NCI-H1417 treated with DMSO at 0.1 percent for 48 hours (cell line): ENCODE data around the gene MAN1B1.

Source experiments
- DNase-seq: peaks from one replicate; lab custom pipeline; 2025; lab: John Stamatoyannopoulos, UW

MAN1B1 gene

DNA sequence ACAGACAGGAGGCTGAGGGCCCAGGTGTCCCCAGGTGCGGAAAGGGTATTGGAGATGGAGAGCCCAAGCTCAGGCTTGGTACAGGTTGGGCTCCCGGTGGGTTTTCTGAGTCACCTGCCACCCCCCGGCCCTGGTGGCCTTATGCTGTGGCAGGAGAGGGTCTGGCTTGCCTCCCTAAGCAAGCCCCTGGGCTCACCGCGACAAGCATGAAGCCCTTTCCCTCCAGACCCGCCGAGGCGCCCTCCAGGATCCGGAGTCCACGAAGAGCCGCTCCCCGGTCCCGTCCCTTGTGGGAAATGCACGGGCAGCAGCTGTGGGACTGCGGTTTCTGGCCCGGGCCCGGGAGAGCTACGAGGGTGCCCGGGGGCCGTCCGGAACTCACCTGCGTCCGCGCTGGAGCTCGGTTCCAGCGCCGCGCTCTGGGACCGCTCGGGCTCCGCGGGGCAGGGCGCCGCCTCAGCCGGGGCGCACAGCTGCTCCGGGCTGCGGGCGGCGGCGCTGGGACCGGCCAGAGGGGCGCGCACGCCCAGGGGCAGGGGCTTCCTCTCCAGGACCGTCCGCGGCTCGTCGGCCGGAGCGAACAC is 17.2 kb upstream of the MAN1B1 start:
- DNase-seq: no peak

DNA sequence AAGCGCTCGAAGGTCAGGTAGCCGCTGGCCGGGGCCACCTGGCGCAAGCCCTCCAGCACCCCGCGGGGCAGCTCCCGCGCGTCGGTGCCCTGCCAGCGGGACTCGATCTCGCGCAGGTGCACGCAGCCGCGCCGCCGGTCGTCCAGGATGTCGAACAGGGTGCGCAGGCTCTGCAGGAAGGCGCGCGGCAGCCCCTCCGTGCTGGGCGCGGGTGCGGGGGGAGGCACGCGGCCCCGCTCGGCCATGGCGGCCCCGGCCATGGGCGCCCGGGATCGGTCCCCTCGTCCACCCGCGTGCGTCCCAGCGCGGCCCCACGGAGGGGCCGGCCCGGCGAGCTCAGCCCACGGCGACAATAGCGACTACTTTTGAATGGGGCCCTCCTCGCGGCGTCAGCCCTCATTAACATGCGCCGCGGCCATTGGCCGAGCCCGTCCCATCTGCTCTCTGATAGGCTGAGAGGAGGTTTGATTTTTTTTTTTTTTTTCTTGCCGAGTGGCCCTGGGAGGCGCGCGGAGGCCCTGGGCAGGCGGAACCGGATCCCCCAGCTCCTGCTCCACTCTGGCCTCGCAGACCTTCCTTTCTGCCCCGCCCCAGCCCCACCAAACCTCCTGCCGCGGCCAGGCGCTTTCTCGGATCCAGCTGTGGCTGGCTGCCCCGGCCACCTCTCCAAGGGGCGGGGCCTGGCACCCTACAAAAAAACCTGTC is 16.4 kb upstream of the MAN1B1 start, which contains the start of gene SAPCD2:
Gene SAPCD2, minus strand, starts transcription at position 357 of the 705 bp plus-strand sequence. Its CDS starts 97 bp downstream, at position 260.
- peak; percentile 75 for DNase-seq

DNA sequence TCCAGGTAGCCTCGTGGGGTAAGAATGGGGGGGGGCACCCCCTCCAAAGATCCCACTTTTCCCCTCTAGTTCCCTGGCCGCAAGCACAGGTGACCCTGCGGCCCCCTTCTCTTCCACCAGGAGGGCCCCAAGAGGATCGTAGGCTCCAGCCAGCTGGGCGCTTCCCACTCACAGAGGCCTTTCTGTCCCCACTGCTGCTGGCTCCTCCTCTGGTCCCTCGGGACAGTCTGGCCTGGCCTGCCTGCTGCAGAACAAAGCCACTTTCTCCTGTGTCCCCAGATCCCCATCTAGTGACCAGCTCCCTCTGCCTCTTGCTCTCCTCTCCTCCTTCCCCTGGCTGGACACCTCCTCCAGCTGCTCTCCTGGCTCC is 15.9 kb upstream of the MAN1B1 start:
- DNase-seq: no peak

DNA sequence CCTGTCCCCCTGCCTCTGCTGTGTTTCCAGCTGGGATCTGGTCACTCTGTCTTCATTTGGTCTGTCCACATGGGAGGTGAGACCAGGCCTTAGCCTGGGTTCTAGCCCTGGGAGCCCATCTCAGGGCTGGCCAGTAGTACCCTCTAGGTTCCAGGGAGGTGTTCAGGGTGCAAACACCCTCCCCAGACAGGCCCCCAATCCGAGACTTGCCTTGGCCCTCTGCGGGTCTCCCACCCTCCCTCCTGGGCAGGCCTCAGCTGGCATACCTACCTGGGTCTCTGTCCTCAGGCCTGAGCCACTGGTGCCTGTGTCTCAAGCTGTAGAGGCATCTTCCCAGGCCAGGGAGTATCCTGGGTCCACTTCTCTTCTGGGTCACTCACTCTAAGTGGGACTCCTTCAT is 15.5 kb upstream of the MAN1B1 start:
- no peak for DNase-seq

DNA sequence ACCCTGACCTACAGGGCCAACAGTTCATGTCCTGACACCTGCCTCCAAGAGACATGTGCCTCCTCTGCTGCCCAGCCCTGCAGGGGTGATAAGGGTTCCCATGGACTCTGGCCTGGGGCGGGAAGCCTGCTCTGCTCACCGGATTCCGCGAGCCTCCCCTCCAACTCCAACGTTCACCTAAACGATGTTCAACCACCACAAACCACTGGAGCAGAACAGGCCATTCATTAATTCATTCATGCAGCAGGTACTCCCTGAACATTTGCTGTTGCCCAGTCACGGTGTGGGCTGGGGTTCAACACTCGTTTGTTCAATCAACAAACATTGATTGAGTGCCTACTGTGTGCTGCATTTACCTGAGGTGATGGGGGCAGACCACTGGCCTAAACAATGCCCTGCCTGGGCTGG is 12.8 kb upstream of the MAN1B1 start:
- DNase-seq: no peak

DNA sequence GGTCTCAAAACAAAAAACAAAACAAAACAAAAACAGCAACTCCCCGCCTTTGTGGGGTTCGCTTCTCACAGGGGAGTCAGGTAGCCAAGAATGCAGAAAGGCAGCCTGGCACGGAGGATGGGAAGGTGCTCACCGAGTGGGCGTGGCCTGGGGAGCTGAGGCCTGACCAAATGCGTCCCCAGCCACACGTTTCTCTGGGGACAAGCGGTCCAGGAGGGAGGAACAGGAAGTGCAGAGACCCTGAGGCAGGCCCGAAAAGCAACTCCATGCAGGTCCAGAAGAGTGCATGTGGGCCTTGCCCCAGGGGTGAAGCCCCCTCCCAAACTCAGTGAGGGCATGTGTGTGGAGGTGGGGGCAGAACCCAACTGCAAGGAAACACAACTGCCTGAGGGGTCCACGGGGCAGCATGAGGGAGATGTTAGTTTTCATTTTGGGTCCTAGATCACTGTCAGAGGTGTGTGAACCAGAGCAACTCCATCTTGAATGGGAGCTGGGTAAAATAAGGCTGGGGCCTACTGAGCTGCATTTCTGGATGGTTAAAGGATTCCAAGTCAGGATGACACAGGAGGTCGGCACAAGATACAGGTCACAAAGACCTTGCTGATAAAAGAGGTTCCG is 12.0 kb upstream of the MAN1B1 start:
- no peak for DNase-seq

DNA sequence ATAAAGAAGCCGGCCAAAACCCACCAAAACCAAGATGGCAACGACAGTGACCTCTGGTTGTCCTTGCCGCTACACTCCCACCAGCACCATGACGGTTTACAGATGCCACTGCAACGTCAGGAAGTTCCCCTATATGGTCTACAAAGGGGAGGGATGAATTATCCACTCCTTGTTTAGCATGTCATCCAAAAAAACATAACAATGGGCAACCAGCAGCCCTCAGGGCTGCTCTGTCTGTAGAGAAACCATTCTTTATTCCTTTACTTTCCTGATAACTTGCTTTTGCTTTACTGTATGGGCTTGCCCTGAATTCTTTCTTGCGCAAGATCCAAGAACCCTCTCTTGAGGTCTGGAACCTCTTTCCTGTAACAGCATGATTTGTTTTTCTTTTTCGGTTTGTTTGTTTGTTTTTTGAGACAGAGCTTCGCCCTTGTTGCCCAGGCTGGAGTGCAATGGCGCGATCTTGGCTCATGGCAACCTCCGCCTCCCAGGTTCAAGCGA is 11.5 kb upstream of the MAN1B1 start:
- DNase-seq: no peak

DNA sequence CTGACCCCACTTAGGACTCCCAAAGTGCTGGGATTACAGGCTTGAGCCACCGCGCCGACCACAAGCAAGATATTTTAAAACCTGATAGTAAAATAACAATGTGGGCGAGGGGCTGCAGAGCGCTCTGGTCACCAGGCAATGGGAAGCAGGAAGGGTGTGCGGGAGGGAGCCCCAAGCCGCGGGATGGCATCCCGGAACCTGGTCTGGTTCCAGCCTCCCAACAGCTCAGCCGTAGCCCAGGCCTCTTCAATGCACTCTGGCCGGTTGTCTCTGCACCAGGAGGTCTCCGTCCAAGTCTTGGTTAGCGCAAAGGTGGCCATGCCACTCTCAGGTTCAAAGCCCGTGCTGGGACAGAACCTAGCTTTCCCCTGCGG is 10.2 kb upstream of the MAN1B1 start:
- no peak for DNase-seq

DNA sequence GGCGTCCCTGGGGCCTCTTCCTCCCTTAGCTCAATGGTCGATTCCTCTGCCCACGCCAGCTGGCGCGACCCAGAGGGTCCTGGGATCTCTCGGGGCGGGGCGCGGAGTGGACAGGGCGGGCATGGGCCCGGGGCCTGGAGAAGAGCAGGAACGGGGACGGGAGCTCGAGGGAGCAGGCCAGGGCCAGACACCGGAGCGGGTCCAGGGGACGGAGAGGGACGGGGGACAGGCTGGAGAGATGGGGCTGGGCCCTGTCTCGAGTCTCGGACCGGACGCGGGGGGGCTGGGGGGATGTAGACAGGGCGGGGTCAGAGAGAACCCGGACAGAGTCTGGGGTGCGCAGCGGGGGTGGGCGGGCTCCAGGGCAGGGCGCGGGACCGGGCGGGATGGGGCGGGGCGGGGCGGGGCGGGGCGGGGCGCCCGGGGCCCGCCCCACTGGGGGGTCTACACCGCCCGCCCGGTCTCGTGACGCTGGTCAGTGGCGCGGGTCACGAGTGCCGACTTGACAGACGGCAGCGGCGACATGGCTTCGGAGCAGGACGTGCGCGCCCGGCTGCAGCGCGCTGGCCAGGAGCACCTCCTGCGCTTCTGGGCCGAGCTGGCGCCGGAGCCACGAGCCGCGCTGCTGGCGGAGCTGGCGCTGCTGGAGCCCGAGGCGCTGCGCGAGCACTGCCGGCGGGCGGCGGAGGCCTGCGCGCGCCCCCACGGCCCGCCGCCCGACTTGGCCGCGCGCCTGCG is 9.6 kb upstream of the MAN1B1 start, which contains the start of gene UAP1L1:
Gene UAP1L1, plus strand, starts transcription at position 508 of the 738 bp plus-strand sequence. Its CDS starts 16 bp downstream, at position 524.
- DNase-seq: no peak

DNA sequence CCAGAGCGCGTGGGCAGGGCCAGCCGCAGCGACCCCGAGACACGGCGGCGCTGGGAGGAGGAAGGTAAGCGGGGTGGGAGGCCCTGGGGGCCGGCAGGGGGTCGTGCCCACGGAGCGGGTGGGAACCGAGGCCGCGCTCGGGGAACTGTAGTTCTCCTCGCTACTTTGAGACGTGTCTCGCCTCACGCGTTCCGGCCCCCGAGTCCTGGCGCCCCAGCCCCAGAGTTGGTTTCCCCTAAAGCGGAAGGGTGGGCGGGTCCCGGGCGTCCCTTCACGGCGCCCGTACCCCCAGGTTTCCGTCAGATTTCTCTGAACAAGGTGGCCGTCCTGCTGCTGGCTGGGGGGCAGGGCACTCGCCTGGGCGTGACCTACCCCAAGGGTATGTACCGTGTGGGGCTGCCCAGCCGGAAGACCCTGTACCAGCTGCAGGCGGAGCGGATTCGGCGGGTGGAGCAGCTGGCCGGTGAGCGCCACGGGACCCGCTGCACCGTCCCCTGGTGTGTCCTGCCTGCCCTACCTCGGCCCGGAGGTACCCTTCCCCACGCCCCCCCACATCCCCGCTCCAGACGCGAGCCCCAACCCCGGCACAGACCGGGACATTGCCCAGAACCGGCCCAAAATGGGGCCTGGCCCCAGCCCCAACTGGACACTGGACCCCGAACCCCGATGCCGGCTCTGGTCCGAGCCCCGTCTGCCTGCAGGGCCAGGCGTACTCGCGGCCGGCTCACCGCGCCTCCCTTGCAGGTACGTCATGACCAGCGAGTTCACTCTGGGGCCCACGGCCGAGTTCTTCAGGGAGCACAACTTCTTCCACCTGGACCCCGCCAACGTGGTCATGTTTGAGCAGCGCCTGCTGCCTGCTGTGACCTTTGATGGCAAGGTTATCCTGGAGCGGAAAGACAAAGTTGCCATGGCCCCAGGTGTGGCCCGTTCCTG is 8.8 kb upstream of the MAN1B1 start:
- no peak for DNase-seq

DNA sequence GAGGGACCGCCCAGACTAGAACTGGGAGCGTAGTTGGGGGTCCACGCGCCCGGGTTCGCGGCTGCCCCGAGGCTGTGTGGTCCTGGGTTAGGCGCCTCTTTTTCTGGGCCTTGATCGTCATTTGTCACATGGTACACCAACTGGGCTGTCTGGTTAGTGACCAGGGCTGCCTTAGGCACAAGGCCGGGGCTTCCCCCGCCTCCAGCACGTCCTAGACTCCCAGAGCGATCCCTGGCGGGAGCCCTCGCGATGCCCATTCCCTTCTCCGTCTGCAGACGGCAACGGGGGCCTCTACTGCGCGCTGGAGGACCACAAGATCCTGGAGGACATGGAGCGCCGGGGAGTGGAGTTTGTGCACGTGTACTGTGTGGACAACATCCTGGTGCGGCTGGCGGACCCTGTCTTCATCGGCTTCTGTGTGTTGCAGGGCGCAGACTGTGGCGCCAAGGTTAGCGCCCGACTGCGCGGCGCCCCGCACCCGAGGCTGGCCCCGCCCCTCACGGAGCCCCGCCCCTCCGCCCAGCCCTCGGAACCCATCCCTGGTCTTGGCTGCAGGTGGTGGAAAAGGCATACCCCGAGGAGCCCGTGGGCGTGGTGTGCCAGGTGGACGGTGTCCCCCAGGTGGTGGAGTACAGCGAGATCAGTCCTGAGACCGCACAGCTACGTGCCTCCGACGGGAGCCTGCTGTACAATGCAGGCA is 7.9 kb upstream of the MAN1B1 start:
- DNase-seq: no peak

DNA sequence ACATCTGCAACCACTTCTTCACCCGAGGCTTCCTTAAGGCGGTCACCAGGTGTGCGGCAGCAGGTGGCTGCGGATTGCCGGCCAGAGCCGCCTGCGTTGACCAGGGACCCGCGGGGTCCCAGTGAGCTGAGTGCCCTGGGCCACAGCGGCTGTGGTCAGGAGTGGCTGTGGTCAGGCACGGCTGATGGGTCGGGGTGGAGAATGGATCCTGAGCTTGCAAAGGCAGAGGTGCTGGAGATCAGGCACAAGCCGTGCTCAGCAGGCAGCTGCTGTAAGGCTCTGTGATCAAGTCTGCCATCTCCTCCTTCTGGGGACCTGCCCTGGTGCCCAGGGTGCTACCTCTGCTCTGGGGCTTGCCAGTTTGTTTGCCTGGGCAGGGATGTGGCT is 7.4 kb upstream of the MAN1B1 start:
- DNase-seq: no peak

DNA sequence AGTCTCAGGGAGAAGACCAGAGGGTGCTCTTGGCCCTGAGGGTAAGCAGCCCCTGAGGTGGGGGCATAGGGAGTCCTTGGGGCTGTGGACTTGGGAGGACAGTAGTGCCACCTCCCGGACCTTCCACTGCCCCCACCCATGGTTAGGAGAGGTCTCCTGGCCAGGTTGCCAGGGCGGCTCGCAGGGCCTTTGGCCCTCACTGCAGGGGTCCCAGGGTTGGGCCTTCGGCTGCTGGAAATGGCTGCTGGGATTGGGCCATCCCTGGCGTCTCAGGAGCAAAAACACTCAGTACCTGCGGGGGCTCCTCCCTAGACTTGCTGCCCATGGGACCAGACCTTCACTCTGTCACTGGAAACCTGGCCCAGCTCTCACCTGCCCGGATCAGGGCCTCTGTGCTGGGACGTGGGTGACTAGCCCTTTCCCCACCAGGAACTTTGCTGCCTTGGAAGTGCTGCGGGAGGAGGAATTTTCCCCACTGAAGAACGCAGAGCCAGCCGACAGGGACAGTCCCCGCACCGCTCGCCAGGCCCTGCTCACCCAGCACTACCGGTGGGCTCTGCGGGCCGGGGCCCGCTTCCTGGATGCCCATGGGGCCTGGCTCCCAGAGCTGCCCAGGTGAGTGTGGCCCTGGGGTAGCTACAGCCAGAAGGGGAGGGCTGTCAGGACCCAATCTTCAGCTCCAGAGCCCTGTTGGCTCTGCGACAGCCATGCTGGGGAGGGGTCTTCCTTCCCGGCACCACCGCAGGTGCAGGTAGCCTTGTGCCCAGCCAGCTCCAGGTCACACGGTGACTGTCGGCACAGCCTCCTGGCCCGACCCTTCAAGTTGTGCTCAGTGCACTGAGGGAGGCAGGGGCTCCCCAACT is 6.3 kb upstream of the MAN1B1 start:
- no peak for DNase-seq

DNA sequence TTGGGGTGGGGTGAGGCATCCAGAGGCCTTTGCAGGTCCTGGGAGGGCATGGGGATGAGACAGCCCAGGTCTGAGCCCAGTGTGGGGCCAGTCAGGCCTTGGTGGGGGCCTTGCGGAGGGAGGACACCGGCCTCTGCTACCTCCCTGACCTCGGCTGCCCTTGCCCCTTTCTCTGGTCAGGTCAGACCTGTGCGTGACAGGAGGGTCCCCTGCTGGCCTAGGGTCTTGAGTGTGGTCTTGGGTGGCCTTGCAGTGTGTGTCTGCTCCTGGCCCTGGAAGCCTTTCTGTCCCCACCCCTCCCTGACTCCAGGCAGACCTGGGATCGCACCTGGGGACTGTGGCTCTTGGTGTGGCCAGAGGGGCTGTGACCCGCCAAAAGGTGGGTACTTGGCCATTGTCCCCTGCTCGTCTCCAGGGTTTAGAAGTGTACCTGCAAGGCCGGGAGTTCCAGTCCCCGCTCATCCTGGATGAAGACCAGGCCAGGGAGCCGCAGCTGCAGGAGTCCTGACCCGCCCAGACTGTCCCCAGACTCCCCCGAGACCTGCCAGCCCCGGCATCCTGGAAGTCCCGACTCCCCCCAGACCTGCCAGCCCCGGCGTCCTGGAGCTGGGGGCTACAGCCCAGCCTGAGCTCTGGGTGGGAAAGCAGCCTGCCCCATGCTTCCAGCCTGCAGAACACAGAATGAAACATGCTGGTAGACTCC is 4.4 kb upstream of the MAN1B1 start:
- no peak for DNase-seq

DNA sequence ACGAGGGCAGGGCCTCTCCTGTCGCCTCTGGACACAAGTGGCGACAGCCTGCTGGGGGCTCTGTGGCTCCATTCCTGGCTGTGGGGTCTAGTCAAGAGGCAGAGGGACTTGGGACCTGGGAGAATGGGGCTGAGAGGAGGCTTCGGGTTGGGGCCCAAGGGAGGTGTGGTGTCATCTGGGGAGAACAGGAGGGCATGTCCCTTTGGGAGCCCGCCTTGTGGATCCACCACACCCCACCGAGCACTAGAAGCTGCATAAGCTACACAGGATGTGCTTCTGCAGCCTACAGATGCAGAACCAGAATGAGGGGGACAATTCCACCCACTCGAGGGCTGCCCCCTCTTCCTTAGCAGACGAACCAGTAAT is 3.9 kb upstream of the MAN1B1 start:
- no peak for DNase-seq

DNA sequence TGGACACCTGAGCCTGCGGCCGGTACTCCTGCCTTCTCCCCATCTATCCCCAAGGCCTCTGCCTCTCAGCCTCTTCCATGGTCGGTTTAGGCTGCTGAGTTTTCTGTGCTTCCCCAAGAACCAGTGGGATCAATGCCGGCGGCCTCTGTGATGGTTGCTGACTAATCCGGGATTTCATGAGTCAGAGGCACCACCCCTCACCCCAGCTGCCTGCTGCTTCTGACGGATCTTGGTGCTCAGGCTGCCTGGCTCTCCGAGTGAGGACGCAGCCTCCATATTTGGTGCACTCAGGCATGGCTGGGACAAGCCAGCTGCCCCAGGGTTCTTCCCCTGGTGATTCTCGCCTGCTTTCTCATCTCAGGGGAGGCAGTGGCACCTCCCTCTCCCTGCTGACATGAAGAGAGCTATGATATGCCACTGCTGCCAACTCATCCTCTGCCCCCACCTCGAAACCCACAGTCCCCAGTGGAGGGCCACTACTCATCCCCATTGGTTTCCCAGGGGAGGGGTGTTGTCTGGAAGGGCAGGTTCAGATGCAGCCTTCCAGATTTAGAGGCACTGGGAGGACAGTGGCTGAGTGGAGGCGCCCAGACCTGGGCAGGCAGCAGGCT is 3.3 kb upstream of the MAN1B1 start:
- DNase-seq: no peak

DNA sequence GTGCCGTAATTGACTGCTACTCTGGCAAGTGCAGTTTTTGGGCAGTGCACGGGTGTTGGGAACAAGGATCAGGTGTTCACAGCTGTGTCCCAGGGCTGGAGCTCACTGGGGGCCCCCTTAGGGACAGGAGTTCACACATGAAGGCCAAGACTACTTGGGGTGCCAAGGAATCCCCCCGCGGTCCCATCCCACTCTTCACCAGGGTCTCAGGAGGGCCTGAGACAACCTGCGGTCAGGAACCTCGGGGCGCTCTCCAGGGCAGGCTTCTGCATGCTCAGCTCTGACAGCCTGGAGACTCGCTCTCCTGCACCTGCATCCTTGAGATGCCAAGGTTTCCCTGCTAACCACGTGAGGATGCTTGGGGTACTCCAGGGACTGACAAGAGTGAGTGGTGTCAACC is 2.3 kb upstream of the MAN1B1 start:
- no peak for DNase-seq

DNA sequence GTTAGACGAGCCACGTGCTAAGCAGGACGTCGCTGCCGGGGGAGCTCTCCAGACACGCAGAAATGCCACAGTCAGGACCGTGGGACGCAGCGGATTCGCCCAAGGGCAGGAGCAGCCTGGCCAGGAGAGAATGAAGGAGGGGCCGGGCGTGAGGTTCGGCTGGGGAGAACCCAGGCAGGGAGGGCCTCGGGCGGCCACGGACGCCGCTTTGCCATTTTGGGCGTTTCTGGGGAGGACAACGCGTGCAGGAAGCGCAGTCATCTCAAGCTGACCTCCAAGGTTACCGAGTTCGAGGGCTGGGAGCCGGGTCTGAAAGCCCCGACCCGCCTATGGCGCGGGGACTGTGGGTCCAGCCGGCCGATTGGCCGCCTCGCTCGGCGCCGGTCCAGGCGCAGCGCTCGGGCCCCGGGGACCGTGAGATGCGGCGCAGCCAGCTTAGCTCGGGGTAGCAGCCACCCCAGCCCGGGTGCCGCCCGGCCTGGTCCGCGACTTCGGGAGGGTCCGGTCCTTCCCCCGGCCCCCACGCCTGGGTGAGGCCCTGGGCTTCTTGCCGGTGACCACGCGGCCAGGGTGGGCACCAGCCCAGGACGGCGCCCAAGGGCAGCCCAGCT is 760 bp upstream of the MAN1B1 start:
- no peak for DNase-seq
